Spinal cord (tissue), 10 donors: ENCODE results near the gene UNC5C. TPM values are rescaled to one million over a fixed set of nuclear protein-coding genes. Genes with fewer than 3 reads are reported as not detected.

Experiments
- DNase-seq, 6 donors: peaks; one replicate each; pipeline versions ENCODE4 v3.0.0 to v3.0.0-alpha.2; 2013 to 2015; ENCODE audit warnings: low spot score in 6 of 6, low read depth in 4 of 6
- H3K27ac ChIP-seq: one replicate; pipeline ENCODE4 v1.5.1; 2013; ENCODE audit warnings: low read depth, low read length, control low read depth
- H3K27me3 ChIP-seq: one replicate; pipeline ENCODE4 v1.6.1; 2013; ENCODE audit warnings: low read length; ENCODE audit not compliant: control insufficient read depth, insufficient read depth
- H3K36me3 ChIP-seq: one replicate; pipeline ENCODE4 v1.6.1; 2013; ENCODE audit warnings: low read length; ENCODE audit not compliant: control insufficient read depth, insufficient read depth
- H3K4me1 ChIP-seq: one replicate; pipeline ENCODE4 v1.6.1; 2013; ENCODE audit warnings: low read length; ENCODE audit not compliant: control insufficient read depth, insufficient read depth
- H3K4me3 ChIP-seq: one replicate; pipeline ENCODE4 v1.5.1; 2013; ENCODE audit warnings: low read depth, low read length, control low read depth
- H3K9me3 ChIP-seq: one replicate; pipeline ENCODE4 v1.6.1; 2013; ENCODE audit warnings: low read length; ENCODE audit not compliant: control insufficient read depth, insufficient read depth
- WGBS: methylation state at CpG from one replicate; pipeline ENCODE4 v1.1.5; 2013; ENCODE audit warnings: missing lambda C conversion rate; ENCODE audit not compliant: insufficient coverage; 5-methylcytosine and 5-hydroxymethylcytosine counted together
- polyA plus RNA-seq, 2 donors: library from polyadenylated mRNA; unstranded; fragments of 120-200 nt; gene quantifications; one replicate each; pipeline ENCODE4 v1.2.1, GENCODE V29; 2013; ENCODE audit not compliant: insufficient read length in 2 of 2
- total RNA-seq, 2 donors: library from RNA; depleted of rRNA in 1 of 2; stranded (reverse); fragments of 120-200 nt in 1 of 2; fragments of >200 nt in 1 of 2; gene quantifications; one replicate each; pipeline versions ENCODE4 v1.2.3 to v1.2.4, GENCODE V29; 2013 to 2014
- donor health status: healthy.

Gene UNC5C
- total and polyA plus RNA-seq, 4 donors: 11.3 to 33.2 (median 20.7) TPM

- no CpG with 5 or more reads among the region's 1 CpG for WGBS
- H3K27ac ChIP-seq: no peak overlapping the region
- no peaks in the 10 kb centered on the region for H3K4me1 ChIP-seq
- no peak overlapping the region for H3K4me3 ChIP-seq
- H3K9me3 ChIP-seq: no peaks in the 10 kb centered on the region
- H3K36me3 ChIP-seq: no peaks in the 10 kb centered on the region
- no peak for DNase-seq
- no peaks in the 10 kb centered on the region for H3K27me3 ChIP-seq
Observed at GRCh38 chr4:95248720-95249425, 299.9 kb downstream of the UNC5C start.

GRCh38 chr4:95243892-95244291 lies 304.9 kb downstream of the UNC5C start:
- Histone ChIP-seq H3K27ac (no peak overlapping the region), H3K4me1 (no peaks in the 10 kb centered on the region), H3K4me3 (no peak overlapping the region), H3K27me3 (no peaks in the 10 kb centered on the region), H3K9me3 (no peaks in the 10 kb centered on the region), H3K36me3 (peaks cover 3% of the 10 kb centered on the region)
- DNase-seq: no peak
- WGBS: no CpG with 5 or more reads among the region's 1 CpG

DNA sequence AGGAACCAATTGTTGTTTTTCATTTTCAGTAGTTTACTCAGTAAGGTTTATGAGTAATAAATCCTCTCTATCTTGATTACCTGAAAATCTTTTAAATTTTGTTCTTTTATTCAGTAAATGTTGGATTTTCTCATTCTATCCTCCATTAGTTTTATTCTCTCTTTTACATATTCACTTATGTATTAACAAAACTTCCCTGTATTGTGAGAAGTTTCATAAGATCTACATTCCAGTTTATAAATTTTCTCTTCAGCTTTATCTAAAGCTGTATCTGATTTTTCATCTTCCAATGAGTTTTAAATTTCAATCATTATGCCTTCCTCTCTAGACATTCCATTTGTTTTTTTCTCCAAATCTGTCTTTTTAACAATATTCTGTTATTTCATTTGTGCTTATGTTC lies 310.2 kb downstream of the UNC5C start:
- peaks cover 4% of the 10 kb centered on the region for H3K9me3 ChIP-seq

GRCh38 chr4:95232358-95233156 lies 316.2 kb downstream of the UNC5C start:
- no peak for DNase-seq
- 85% methylated on average over 3 of the region's 7 CpGs for WGBS
- H3K4me3 ChIP-seq: no peak overlapping the region
- no peaks in the 10 kb centered on the region for H3K27me3 ChIP-seq
- peaks cover 3% of the 10 kb centered on the region for H3K4me1 ChIP-seq
- no peaks in the 10 kb centered on the region for H3K36me3 ChIP-seq
- H3K9me3 ChIP-seq: no peaks in the 10 kb centered on the region
- H3K27ac ChIP-seq: no peak overlapping the region

More for the DNA sequence above, 310.2 kb downstream of the UNC5C start:
- Histone ChIP-seq H3K27ac (no peak overlapping the region), H3K27me3 (no peaks in the 10 kb centered on the region), H3K4me1 (no peaks in the 10 kb centered on the region), H3K4me3 (no peak overlapping the region), H3K36me3 (peaks cover 3% of the 10 kb centered on the region)
- no peak for DNase-seq

GRCh38 chr4:95231681-95232080 lies 317.1 kb downstream of the UNC5C start:
- Histone ChIP-seq H3K27ac (no peak overlapping the region), H3K36me3 (no peaks in the 10 kb centered on the region), H3K4me3 (no peak overlapping the region), H3K9me3 (no peaks in the 10 kb centered on the region), H3K27me3 (no peaks in the 10 kb centered on the region), H3K4me1 (peaks cover 3% of the 10 kb centered on the region)
- DNase-seq: no peak

DNA sequence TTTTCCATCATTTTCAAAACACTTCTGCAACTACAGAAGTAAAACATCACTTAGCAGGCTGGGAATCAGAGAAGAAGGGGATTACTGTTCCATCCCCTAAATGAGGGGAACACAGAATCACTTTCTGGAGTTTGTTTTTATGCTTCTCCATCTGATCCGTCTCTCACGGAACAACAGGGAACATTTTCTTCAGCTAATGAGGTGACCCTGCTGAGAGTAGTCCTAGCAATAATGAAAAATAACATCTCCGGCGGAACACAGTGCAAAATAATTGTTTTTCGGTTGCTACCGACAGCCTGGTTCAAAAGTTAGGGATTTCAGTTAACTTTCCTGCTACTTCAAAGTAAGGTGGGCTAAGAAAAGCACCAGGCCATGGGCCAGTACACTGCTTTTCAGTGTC lies 322.9 kb downstream of the UNC5C start:
- DNase-seq: peak in 1 of 6 donors; percentile 63
- Histone ChIP-seq H3K4me3 (no peak overlapping the region), H3K36me3 (no peaks in the 10 kb centered on the region), H3K27me3 (no peaks in the 10 kb centered on the region), H3K9me3 (no peaks in the 10 kb centered on the region), H3K27ac (no peak overlapping the region), H3K4me1 (no peaks in the 10 kb centered on the region)
- WGBS: 58% methylated on average over 6 of the region's 6 CpGs

DNA sequence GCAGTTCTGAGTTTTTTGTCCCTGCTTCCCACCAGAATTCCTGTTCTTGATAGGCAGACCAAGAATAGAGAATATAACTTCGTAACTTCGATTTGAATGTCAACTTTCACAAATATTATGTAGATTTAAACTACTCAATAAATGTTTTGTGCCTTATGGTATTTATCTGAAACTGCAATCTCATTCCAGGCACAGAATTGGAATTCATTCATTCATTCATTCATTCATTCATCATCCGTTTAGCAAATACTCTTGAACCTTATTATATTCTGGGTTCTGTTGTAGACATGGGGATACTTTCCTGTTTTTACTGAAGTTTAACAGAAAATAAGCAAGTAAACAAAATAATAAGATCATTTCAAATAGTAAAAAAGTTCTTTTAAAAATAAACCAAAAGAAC lies 324.4 kb downstream of the UNC5C start:
- Histone ChIP-seq H3K4me1 (no peaks in the 10 kb centered on the region), H3K27ac (no peak overlapping the region), H3K27me3 (no peaks in the 10 kb centered on the region), H3K36me3 (no peaks in the 10 kb centered on the region), H3K4me3 (no peak overlapping the region), H3K9me3 (no peaks in the 10 kb centered on the region)
- no peak for DNase-seq
- WGBS: no CpG with 5 or more reads among the region's 3 CpGs

GRCh38 chr4:95220205-95221175 lies 328.3 kb downstream of the UNC5C start:
- Histone ChIP-seq H3K27ac (no peak overlapping the region), H3K36me3 (no peaks in the 10 kb centered on the region), H3K9me3 (no peaks in the 10 kb centered on the region), H3K4me3 (no peak overlapping the region), H3K4me1 (no peaks in the 10 kb centered on the region), H3K27me3 (no peaks in the 10 kb centered on the region)
- DNase-seq: no peak
- no CpG with 5 or more reads among the region's 1 CpG for WGBS

DNA sequence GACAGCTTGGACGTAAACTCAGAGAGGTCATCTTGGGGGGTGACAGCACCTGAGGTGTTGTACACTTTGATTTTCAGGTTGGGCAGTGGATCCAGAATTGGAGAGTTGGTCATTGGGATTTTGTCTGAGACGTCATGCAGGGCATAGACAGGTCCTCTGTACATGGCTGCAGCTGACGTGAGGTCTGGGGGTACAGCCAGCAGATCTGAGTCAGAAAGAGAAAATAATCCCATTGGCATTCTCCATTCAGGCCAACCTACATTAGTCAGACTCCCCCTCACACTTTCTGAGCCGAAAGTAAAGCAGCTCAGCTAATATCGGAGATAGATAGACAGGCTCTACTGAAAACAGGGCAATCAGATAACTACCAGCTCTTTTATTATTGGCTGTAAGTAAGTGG lies 329.7 kb downstream of the UNC5C start:
- H3K27ac ChIP-seq: no peak overlapping the region
- no peak overlapping the region for H3K4me3 ChIP-seq
- H3K4me1 ChIP-seq: peaks cover 2% of the 10 kb centered on the region
- no peaks in the 10 kb centered on the region for H3K36me3 ChIP-seq
- DNase-seq: no peak
- no peaks in the 10 kb centered on the region for H3K9me3 ChIP-seq
- WGBS: 100% methylated on average over 2 of the region's 5 CpGs
- no peaks in the 10 kb centered on the region for H3K27me3 ChIP-seq
